Osteocyte (in vitro differentiated cells): ENCODE measurements around the gene TLE2. TPM values are rescaled to one million over a fixed set of nuclear protein-coding genes. Genes with fewer than 3 reads are reported as not detected.

ENCODE experiments used
- DNase-seq: peaks from one replicate; pipeline ENCODE4 v3.0.0; 2021; ENCODE audit warnings: mixed read lengths; ENCODE audit not compliant: unreplicated experiment; ENCODE audit errors: extremely low spot score
- H3K27ac Mint-ChIP-seq: one replicate; pipeline ENCODE4 v1.8.0; 2021; ENCODE audit warnings: mild to moderate bottlenecking, mixed read lengths; ENCODE audit not compliant: unreplicated experiment
- H3K27me3 Mint-ChIP-seq: one replicate; pipeline ENCODE4 v1.8.0; 2021; ENCODE audit warnings: mixed read lengths; ENCODE audit not compliant: unreplicated experiment
- H3K36me3 Mint-ChIP-seq: one replicate; pipeline ENCODE4 v1.8.0; 2021; ENCODE audit warnings: mixed read lengths; ENCODE audit not compliant: unreplicated experiment
- H3K4me1 Mint-ChIP-seq: one replicate; pipeline ENCODE4 v1.8.0; 2021; ENCODE audit warnings: mixed read lengths; ENCODE audit not compliant: unreplicated experiment
- H3K4me3 Mint-ChIP-seq: one replicate; pipeline ENCODE4 v1.8.0; 2021; ENCODE audit warnings: mild to moderate bottlenecking, moderate library complexity, mixed read lengths; ENCODE audit not compliant: unreplicated experiment
- H3K9me3 Mint-ChIP-seq: one replicate; pipeline ENCODE4 v1.8.0; 2021; ENCODE audit warnings: mixed read lengths; ENCODE audit not compliant: unreplicated experiment
- total RNA-seq: library from RNA; stranded (reverse); gene quantifications from 2 replicates; pipeline ENCODE4 v1.2.1, GENCODE V29; 2021
- TF ChIP-seq, protein P1 (sequence below): fragments of 200-600 bp; sonication (generic); IDR thresholded peaks from 2 replicates; pipeline ENCODE4 v1.5.0; 2021; ENCODE audit warnings: antibody characterized with exemption, mild to moderate bottlenecking, moderate library complexity

Gene TLE2
- total RNA-seq, 1 donor from 2014 or later, result 13.2 TPM

DNA sequence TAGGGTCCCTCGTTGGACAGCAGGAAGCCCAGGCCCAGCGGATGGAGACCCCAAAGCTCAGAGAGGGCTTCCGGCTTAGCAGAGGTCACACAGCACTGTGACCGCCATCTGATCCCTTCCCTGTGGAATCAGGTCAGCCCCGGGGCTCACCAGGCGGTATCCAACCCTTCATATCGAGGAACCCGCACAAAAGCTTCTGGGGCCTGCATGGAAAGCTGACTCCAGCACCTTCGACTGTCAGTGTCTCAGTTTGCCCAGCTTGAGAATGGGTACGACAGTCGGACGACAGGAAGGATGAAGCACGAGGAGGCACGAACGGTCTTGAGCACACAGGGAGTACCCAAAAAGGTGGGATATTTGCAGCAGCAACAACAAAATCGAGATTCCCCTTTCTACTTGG, 30.6 kb upstream of the TLE2 start:
- Mint-ChIP-seq H3K27ac (no peak overlapping the region), H3K4me3 (no peak overlapping the region)
- no peak for DNase-seq

DNA sequence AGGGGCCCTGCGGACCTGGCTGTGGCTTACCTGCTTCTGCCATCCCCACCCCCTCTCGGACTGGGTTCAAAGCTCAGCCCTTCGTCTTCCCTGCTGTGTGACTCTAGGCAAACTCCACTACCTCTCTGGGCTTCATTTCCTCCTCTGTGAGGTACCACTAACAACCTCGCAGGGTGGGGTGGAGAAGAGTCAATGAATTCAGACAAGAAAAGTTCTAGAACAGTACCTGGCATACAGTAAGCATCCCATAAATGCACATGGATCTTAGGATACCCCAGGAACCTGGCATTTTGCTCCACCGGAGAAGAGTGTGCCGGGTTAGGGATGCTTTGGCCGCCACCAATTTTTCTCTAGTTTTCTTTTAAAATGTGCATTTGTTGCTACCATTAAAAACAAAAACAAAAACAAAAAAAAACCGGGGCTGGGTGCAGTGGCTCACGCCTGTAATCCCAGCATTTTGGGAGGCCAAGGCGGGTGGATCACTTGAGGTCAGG, 29.8 kb upstream of the TLE2 start:
- Mint-ChIP-seq H3K27ac (no peak overlapping the region), H3K36me3 (peaks cover 20% of the 10 kb centered on the region), H3K27me3 (no peaks in the 10 kb centered on the region), H3K4me1 (peaks cover 33% of the 10 kb centered on the region), H3K9me3 (no peaks in the 10 kb centered on the region), H3K4me3 (no peak overlapping the region)
- no peak for DNase-seq
- TF ChIP-seq, protein P1, sequence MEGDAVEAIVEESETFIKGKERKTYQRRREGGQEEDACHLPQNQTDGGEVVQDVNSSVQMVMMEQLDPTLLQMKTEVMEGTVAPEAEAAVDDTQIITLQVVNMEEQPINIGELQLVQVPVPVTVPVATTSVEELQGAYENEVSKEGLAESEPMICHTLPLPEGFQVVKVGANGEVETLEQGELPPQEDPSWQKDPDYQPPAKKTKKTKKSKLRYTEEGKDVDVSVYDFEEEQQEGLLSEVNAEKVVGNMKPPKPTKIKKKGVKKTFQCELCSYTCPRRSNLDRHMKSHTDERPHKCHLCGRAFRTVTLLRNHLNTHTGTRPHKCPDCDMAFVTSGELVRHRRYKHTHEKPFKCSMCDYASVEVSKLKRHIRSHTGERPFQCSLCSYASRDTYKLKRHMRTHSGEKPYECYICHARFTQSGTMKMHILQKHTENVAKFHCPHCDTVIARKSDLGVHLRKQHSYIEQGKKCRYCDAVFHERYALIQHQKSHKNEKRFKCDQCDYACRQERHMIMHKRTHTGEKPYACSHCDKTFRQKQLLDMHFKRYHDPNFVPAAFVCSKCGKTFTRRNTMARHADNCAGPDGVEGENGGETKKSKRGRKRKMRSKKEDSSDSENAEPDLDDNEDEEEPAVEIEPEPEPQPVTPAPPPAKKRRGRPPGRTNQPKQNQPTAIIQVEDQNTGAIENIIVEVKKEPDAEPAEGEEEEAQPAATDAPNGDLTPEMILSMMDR, result no peak

More for the DNA sequence above, 30.6 kb upstream of the TLE2 start:
- Mint-ChIP-seq H3K36me3 (peaks cover 17% of the 10 kb centered on the region), H3K27me3 (no peaks in the 10 kb centered on the region), H3K4me1 (peaks cover 32% of the 10 kb centered on the region), H3K9me3 (no peaks in the 10 kb centered on the region)
- TF ChIP-seq, protein P1, result no peak

DNA sequence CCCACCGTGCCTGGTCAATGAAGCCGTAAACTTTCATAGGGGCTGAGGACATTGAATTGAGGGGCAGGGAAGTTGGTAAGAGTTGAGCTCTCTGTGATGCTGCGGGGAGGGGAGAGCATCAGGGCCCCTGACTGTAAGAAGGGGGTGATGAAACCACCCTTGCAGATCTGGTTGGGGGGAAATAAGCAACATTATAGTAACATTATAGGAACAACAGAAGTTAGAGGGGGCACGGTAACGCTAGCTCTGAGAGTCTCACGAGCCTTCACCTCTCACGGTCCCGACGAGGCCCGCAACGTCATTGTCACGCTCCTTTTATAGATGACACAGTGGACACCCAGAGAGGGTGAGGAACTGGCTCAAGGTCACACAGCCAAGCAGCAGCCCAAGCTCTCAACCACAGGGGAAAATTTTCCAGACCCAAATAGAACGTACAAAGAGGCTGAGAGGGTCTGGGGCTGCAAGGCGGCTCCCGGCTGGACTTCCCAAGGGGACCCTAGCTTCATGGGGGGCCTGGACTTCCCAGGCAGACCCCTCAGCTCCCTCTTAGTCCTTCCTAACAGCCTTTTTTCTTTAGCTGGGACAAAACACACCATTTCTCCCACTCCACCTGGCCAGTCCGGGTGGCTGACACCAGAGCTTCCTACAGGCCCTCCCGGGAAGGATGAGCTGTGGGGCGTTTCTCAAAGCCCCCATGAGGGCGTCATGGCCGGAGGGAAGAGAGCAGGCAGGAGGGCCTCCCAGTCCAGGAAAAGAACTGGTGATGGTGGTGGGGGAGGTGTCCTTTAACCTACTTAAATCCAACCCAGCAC, 29.1 kb upstream of the TLE2 start:
- Mint-ChIP-seq H3K36me3 (peaks cover 20% of the 10 kb centered on the region), H3K4me1 (peaks cover 33% of the 10 kb centered on the region), H3K27ac (no peak overlapping the region), H3K9me3 (no peaks in the 10 kb centered on the region), H3K4me3 (no peak overlapping the region), H3K27me3 (no peaks in the 10 kb centered on the region)
- no peak for DNase-seq
- TF ChIP-seq, protein P1, result no peak

DNA sequence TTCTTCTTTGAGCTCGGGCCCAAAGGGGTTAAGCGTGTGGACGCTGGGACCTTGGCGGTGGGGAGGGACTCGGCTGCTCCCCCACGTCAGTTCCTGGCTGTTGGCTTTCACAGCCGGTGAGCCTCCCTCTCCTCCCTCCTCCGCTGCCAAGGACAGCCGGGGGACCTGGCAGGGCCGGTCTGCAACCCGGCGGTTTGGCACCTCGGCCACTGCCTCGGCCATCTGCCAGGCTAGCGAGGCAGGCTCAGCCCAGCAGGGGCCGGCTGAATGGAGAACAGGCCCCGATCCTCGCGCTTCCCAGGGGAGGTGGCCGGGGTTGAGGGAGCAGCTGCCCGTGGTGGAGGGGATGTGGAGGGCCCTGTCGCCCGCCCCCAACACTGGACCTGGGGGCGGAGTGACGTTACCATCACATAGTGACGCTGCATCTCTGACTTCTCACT, 28.2 kb upstream of the TLE2 start:
- TF ChIP-seq, protein P1, result no peak
- H3K27me3 Mint-ChIP-seq, result no peaks in the 10 kb centered on the region
- DNase-seq, result no peak
- H3K27ac Mint-ChIP-seq, result no peak overlapping the region
- no peaks in the 10 kb centered on the region for H3K9me3 Mint-ChIP-seq
- H3K36me3 Mint-ChIP-seq, result peaks cover 20% of the 10 kb centered on the region
- H3K4me1 Mint-ChIP-seq, result peaks cover 31% of the 10 kb centered on the region
- no peak overlapping the region for H3K4me3 Mint-ChIP-seq

DNA sequence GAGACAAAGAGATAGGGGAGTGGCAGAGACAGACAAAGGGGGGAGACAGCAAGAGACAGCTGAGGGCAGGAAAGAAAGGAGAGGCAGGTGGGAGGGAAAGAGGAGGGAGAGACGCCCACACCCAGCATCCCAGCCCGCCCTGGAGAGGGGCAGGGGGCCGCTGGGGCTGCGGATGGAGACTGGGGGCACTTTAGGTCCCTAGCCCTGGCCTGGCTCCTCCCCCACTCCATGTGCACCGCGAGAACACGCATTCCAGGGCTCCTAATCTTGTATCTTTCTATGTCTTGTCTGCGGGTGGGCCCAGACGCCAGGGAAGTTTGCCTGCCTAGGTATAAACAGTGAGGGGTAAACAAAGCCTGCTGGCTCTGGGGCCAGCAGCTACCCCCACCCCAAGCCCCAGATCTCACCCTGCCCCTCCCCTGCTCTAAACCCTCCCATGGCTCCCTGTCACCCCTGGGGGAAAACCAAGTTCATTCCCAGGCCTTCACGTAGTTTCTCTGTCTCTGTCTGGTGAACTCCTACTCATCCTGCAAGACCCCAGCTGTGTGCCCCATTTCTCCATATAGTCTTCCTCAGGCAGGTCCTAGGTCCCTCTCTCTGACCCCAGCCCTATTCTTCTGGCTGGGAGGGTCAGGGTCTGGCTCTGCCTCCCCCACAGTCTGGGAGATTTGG, 27.5 kb upstream of the TLE2 start:
- TF ChIP-seq, protein P1, result no peak
- Mint-ChIP-seq H3K4me3 (no peak overlapping the region), H3K36me3 (peaks cover 20% of the 10 kb centered on the region), H3K27ac (peak overlapping the region; percentile 27), H3K4me1 (peaks cover 31% of the 10 kb centered on the region), H3K9me3 (no peaks in the 10 kb centered on the region), H3K27me3 (no peaks in the 10 kb centered on the region)
- DNase-seq, result no peak
